Activated naive CD4-positive, alpha-beta T cell treated with anti-CD3 and anti-CD28 coated beads, Interleukin-2, amount 50 U/mL, for 16 hours (primary cell): ENCODE measurements around the gene MARCHF9.

Experiments
- DNase-seq: peaks from one replicate; pipeline ENCODE4 v3.0.0-alpha.2; 2020

Gene MARCHF9

DNA sequence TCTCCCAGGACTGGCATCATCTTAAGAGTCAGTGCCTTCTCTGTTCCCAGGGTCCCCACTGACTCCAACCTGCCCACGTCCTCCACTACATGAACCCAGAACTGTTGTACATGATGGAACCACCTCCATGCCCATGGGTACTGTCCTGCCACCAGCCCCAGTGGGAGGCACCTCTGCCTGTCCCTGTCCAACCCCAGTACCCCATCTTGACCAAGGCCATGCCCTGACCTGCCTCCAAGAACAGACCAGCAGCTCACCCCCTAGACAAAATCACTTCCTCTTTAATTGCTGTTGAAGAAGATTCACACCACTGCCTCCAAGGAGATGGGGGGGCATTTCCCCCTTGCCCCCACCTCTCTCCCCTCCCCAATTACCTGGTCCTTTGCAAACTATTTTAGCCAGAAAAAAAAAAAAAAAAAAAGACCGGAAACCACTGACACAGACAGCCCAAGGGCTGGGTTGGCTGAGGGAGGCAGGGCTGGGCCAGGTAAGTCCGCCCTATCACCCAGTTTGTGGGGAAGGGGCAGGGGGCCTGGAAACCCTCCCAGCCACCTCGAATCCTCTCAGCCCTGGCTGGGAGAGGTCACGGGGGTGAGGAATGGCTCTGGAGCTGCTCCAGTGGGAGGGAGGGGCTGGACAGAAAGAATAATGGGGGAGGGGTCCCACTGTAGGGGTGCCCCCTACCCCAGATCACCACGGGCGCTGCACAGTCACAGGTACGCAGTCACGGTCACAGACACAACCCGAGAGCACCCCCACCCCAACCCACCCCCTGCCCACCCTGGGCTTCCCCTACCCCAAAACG lies 29.8 kb upstream of the MARCHF9 start:
- no peak for DNase-seq

- no peak for DNase-seq
Observed at GRCh38 chr12:57725851-57726150, 29.1 kb upstream of the MARCHF9 start.

- DNase-seq, result no peak
Observed at GRCh38 chr12:57726151-57726883, 28.6 kb upstream of the MARCHF9 start.

DNA sequence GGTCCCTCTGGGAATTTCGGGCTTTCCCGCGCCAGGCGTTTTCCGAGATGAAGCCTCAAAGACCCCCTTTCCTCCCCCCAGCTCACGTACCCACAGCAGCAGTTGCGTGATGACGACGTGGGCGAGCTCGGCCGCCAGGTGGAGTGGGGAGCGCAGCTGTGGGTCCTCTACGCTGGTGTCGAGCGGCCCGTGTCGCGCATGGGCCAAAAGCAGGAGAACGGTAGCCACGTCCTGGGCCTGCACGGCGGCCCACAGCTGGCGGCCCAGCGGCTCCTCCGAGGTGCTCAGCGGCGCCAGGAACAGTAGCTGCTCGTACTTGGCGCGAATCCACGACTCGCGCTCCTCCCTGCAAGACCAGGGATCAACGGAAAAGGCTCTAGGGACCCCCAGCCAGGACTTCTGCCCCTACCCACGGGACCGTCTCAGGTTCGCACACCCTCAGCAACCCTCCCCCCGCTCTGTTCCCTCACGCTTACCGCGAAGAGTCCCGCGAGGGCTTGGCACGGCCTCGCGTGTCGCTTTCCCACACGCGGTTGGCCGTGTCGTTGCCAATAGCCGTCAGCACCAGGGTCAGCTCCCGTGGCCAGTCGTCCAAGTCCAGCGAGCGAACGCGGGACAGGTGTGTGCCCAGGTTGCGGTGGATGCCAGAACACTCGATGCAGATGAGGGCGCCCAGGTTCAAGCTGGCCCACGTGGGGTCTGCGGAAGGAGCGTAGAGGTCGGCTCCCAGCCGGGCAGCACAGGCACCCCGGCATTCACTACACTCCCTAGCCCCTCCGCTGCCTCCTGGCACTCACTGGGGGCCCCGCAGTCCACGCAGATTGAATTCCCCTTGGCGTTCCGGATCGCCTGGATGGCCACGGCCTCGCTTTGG lies 27.8 kb upstream of the MARCHF9 start:
- DNase-seq, result no peak

- no peak for DNase-seq
Observed at GRCh38 chr12:57727758-57728395, 27.0 kb upstream of the MARCHF9 start.

GRCh38 chr12:57729321-57729844 lies 25.5 kb upstream of the MARCHF9 start:
- no peak for DNase-seq

GRCh38 chr12:57730336-57731067 lies 24.4 kb upstream of the MARCHF9 start:
- no peak for DNase-seq

GRCh38 chr12:57731411-57732080 lies 23.4 kb upstream of the MARCHF9 start:
- no peak for DNase-seq

DNA sequence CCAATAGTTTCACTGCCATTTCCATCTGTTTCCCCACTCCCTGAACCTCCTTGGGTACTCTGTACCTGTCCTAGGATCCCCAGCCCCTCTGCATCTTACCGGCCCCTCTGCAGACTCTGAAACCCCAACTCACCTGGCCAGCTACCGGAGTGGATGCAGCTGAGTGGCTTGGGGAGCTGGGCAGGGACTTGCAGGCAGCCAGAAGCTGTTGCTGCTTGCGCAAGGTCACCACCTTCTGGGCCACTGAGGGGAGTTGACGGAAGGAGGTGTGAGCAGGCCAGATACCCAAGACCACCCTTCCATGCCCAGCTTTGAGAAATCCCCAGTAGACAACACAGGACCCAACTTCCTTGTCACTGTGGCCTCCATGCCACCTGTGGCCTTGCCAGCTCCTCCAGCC lies 22.6 kb upstream of the MARCHF9 start:
- no peak for DNase-seq

DNA sequence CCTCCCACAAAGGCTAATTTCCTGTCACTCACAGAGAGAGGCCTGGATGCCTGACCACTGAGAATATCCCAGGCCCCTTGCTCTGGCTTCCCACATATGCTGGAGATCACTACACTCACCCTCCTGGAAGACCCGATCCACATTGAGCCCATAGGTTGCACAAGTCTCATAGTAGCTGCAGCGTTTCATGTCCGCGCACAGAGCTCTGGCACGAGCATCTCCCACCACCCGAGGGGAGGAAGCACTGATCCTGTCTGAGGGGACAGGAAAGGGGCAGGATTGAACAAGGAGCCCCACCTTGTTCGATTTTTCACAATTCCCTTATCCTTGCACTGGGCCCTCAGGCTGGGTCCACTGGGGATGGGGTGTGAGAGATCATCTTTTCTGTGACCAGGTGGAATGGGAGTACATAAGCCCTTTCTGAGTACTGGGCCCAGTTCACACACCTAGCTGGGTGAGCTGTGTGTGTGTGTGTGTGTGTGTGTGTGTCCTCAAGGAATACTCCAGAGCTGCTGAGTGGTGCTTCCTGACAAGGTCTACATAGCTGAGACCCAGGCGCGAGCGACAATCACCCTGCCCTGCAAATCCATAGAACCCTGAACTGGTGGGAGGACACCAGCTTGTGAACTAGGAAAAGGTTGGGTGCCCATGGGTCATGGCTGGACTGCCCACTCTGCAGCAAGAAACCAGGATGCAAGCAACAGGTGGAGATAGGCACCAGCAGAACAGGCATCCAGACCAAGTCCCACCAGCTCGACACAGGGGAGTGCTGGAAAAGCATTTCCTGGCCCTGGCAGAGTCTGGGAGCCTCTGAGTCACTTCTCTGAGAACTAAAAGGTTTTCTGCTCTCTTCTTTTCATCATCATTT lies 21.9 kb upstream of the MARCHF9 start:
- DNase-seq, result no peak

DNA sequence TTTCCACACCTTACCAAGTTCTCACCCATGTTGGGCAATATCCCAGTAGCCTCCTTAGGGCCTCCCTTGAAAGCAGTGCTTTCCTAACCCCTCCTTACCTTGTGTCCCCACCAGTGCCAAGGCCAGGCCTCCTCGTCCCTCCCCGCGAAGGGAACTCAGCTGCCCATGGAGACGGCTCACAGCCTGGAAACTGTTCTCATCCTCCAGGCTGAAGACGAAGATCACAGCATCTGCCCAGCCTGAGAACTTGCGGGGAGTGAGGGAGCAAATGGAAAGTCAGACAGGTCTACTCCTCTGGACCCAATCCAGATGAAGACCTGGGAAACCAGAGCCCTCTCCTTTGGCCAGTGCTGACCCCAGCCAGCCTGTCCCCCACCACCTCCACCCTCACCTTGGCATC lies 21.0 kb upstream of the MARCHF9 start:
- no peak for DNase-seq

GRCh38 chr12:57734591-57734990 lies 20.3 kb upstream of the MARCHF9 start:
- no peak for DNase-seq

- DNase-seq, result no peak
Observed at GRCh38 chr12:57735198-57735855, 19.6 kb upstream of the MARCHF9 start.

GRCh38 chr12:57735952-57736740 lies 18.8 kb upstream of the MARCHF9 start:
- DNase-seq, result no peak

DNA sequence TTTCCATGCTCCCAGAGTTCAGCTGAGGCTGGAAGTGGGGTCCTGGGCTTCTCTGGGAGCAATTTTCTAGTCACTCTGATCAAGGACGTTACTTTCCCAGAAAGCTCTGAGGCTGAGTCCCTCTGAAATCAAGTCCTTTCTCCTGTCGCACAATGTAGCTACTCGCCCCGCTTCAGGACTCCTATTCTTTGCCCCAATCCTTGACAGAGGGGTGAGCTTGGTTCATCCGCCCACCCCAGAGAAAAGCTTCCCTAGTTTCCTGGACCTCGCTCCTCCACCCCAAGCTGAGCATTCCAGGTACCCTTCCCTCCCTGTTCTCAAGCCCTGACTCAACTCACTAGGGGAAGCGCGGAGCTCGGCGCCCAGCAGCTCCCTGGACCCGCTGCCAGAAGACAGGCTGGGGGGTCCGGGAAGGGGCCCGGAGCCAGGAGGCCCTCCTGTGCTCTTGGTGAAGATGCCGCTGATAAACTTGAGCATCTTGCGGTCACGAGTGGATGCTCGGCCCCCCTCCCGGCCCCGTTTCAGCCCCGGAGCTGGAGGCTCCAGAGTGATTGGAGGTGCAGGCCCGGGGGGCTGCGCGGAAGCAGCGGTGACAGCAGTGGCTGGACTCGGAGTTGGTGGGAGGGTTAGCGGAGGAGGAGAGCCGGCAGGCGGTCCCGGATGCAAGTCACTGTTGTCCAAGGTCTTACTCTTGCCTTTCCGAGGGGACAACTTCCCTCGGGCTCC lies 18.0 kb upstream of the MARCHF9 start:
- no peak for DNase-seq

DNA sequence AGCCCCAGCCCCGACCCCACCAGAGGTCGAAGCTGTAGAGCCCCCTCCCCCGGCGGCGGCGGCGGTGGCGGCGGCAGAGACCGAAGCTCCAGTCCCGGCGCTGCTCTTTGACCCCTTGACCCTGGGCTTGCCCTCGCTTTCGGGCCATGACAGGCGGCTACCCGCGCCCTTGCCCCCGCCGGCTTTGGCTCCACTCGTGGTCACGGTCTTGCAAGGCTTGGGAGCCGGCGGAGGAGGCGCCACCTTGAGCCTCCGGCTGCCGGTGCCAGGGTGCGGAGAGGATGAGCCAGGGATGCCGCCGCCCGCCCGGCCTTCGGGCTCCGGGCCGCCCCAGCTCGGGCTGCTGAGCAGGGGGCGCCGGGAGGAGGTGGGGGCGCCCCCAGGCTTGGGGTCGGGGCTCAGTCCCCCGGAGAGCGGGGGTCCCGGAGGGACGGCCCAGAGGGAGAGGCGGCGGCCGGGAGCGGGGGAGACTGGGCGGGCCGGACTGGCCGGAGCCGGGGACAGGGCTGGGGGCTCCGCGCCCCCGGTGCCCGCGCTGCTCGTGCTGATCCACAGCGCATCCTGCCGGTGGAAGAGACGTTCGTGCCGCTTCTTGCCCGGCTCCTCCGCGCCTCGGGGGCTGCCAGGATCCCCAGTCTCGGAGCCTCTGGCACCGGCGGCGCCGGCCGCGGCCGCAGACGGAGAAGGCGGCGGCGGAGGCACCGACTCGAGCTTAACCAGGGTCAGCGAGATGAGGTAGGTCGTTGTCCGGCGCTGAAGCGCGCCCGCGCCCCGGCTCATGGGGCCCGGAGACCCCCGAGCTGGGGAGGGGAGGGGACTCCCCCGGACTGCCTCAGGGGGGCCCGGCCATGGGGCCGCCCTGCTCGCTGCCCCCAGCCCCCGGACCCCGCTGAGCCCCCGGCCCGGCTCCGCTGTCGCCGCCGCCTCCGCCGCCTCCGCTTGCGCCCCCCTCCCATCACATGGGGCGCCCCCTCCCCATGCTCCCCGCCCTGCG lies 17.1 kb upstream of the MARCHF9 start:
- no peak for DNase-seq

DNA sequence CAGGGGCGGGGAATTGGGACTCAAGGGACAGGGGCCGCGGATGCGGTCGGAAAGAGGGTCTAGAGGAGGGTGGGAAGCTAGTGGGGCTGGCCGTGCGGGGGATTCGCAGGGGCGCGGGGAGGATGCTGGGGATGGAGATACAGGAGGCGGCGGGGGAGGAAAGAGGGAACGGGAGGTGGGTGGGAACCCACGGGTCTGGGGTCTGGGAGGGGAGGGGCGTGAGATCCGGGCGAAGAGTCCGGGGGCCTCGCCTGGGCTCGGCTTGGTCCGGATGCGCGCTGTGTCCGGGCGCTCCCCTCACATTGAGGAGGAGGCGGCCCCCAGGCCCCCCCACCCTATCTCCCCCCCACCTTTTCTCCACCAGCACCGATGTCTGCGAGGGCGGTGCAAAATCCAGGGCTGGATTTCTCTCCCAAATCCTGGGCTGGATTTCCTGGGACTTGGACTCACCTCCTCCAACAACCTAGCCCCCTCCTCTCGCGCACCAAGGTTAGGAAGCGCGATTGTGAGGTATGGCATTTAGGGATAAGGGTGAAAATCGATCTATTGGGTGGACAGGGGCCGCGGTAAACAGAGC lies 16.2 kb upstream of the MARCHF9 start, which contains the start of gene AGAP2:
TSS of gene AGAP2 (minus strand) at position 82 of the 577 bp plus-strand sequence. CDS start 496 bp downstream, outside the sequence.
- DNase-seq, result no peak
